Measurements from ENCODE around the gene BRF1. TPM values are rescaled to one million over a fixed set of nuclear protein-coding genes. Genes with fewer than 3 reads are reported as not detected.
A peak's percentile ranks its signal among the peaks of the same experiment; 100 is the strongest.

BRF1 gene
- total and polyA plus RNA-seq, 2 of the 13 experiments (the other 11 are each of a cell fraction or from before 2014, with no cell fraction given): 5.1 to 11.0 TPM

DNA sequence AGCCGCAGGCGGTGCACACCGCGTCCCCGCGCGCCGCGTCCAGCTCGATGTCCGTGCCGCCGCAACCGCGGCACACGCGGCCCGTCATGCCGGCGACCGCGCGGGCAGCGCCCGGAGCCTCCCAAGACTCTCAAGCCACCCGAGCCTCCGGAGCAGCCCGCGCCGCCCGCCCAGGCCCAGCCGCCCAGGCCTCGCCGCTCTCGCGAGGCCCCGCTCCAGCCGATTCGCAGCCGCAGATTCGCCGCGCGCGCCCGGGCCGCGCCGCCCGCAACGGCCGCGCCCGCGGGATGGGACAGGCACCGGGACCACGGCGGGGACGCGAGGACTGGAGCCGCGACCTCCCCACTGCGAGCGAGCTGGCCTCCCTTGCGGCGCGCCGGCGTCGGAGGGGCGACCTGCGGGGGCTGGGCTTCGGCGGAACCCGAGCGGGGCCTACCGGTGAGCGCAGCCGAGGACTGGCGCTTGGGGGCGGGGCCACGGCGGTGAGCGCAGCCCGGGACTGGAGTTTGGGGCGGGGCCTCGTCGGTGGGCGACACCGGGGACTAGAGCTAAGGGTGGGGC, at the start of gene BRF1 (continued):
- TF ChIP-seq, protein P1, sequence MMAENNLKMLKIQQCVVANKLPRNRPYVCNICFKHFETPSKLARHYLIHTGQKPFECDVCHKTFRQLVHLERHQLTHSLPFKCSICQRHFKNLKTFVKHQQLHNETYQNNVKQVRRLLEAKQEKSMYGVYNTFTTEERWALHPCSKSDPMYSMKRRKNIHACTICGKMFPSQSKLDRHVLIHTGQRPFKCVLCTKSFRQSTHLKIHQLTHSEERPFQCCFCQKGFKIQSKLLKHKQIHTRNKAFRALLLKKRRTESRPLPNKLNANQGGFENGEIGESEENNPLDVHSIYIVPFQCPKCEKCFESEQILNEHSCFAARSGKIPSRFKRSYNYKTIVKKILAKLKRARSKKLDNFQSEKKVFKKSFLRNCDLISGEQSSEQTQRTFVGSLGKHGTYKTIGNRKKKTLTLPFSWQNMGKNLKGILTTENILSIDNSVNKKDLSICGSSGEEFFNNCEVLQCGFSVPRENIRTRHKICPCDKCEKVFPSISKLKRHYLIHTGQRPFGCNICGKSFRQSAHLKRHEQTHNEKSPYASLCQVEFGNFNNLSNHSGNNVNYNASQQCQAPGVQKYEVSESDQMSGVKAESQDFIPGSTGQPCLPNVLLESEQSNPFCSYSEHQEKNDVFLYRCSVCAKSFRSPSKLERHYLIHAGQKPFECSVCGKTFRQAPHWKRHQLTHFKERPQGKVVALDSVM (CRISPR knock-in tag; IDR thresholded peaks at IDR 0.05): peak; percentile 32; the same call in 1 of the 2 replicates
- peak; percentile 69; the same call in 1 of the 2 replicates for TF ChIP-seq KDM5A (IDR thresholded peaks at IDR 0.05; ENCODE audit: borderline replicate concordance, low read length)
- TF ChIP-seq, protein P2, sequence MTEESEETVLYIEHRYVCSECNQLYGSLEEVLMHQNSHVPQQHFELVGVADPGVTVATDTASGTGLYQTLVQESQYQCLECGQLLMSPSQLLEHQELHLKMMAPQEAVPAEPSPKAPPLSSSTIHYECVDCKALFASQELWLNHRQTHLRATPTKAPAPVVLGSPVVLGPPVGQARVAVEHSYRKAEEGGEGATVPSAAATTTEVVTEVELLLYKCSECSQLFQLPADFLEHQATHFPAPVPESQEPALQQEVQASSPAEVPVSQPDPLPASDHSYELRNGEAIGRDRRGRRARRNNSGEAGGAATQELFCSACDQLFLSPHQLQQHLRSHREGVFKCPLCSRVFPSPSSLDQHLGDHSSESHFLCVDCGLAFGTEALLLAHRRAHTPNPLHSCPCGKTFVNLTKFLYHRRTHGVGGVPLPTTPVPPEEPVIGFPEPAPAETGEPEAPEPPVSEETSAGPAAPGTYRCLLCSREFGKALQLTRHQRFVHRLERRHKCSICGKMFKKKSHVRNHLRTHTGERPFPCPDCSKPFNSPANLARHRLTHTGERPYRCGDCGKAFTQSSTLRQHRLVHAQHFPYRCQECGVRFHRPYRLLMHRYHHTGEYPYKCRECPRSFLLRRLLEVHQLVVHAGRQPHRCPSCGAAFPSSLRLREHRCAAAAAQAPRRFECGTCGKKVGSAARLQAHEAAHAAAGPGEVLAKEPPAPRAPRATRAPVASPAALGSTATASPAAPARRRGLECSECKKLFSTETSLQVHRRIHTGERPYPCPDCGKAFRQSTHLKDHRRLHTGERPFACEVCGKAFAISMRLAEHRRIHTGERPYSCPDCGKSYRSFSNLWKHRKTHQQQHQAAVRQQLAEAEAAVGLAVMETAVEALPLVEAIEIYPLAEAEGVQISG (CRISPR knock-in tag; IDR thresholded peaks at IDR 0.05): peak; percentile 30
- peak; percentile 53; the same call in 1 of the 2 replicates for TF ChIP-seq ZNF446 (CRISPR knock-in tag; IDR thresholded peaks at IDR 0.05)
- TF ChIP-seq ZNF430 (CRISPR knock-in tag; IDR thresholded peaks at IDR 0.05): no peak
- TF ChIP-seq SRY (CRISPR knock-in tag; IDR thresholded peaks at IDR 0.05): peak; percentile 14; the same call in 1 of the 2 replicates
- 0 out of 2 replicates have a peak, but pooled peaks have one; percentile 43 for TF ChIP-seq ZNF343 (CRISPR knock-in tag; IDR thresholded peaks at IDR 0.05)
- TF ChIP-seq, protein P3, sequence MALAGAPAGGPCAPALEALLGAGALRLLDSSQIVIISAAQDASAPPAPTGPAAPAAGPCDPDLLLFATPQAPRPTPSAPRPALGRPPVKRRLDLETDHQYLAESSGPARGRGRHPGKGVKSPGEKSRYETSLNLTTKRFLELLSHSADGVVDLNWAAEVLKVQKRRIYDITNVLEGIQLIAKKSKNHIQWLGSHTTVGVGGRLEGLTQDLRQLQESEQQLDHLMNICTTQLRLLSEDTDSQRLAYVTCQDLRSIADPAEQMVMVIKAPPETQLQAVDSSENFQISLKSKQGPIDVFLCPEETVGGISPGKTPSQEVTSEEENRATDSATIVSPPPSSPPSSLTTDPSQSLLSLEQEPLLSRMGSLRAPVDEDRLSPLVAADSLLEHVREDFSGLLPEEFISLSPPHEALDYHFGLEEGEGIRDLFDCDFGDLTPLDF (CRISPR knock-in tag; IDR thresholded peaks at IDR 0.05): 0 out of 2 replicates have a peak, but pooled peaks have one; percentile 5
- 0 out of 2 replicates have a peak, but pooled peaks have one; percentile 32 for TF ChIP-seq ZNF570 (CRISPR knock-in tag; IDR thresholded peaks at IDR 0.05; ENCODE audit: borderline replicate concordance)
- TF ChIP-seq RAD21 (CRISPR knock-in tag; IDR thresholded peaks at IDR 0.05): peak; percentile 40
- TF ChIP-seq, protein P4, sequence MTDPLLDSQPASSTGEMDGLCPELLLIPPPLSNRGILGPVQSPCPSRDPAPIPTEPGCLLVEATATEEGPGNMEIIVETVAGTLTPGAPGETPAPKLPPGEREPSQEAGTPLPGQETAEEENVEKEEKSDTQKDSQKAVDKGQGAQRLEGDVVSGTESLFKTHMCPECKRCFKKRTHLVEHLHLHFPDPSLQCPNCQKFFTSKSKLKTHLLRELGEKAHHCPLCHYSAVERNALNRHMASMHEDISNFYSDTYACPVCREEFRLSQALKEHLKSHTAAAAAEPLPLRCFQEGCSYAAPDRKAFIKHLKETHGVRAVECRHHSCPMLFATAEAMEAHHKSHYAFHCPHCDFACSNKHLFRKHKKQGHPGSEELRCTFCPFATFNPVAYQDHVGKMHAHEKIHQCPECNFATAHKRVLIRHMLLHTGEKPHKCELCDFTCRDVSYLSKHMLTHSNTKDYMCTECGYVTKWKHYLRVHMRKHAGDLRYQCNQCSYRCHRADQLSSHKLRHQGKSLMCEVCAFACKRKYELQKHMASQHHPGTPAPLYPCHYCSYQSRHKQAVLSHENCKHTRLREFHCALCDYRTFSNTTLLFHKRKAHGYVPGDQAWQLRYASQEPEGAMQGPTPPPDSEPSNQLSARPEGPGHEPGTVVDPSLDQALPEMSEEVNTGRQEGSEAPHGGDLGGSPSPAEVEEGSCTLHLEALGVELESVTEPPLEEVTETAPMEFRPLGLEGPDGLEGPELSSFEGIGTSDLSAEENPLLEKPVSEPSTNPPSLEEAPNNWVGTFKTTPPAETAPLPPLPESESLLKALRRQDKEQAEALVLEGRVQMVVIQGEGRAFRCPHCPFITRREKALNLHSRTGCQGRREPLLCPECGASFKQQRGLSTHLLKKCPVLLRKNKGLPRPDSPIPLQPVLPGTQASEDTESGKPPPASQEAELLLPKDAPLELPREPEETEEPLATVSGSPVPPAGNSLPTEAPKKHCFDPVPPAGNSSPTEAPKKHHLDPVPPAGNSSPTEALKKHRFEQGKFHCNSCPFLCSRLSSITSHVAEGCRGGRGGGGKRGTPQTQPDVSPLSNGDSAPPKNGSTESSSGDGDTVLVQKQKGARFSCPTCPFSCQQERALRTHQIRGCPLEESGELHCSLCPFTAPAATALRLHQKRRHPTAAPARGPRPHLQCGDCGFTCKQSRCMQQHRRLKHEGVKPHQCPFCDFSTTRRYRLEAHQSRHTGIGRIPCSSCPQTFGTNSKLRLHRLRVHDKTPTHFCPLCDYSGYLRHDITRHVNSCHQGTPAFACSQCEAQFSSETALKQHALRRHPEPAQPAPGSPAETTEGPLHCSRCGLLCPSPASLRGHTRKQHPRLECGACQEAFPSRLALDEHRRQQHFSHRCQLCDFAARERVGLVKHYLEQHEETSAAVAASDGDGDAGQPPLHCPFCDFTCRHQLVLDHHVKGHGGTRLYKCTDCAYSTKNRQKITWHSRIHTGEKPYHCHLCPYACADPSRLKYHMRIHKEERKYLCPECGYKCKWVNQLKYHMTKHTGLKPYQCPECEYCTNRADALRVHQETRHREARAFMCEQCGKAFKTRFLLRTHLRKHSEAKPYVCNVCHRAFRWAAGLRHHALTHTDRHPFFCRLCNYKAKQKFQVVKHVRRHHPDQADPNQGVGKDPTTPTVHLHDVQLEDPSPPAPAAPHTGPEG (CRISPR knock-in tag; IDR thresholded peaks at IDR 0.05): 0 out of 2 replicates have a peak, but pooled peaks have one; percentile 4
- peak; percentile 96 for TF ChIP-seq ZFX (CRISPR knock-in tag; IDR thresholded peaks at IDR 0.05; ENCODE audit: low read depth)
- no peak for TF ChIP-seq CENPX (CRISPR knock-in tag; IDR thresholded peaks at IDR 0.05)
- TF ChIP-seq, protein P5, sequence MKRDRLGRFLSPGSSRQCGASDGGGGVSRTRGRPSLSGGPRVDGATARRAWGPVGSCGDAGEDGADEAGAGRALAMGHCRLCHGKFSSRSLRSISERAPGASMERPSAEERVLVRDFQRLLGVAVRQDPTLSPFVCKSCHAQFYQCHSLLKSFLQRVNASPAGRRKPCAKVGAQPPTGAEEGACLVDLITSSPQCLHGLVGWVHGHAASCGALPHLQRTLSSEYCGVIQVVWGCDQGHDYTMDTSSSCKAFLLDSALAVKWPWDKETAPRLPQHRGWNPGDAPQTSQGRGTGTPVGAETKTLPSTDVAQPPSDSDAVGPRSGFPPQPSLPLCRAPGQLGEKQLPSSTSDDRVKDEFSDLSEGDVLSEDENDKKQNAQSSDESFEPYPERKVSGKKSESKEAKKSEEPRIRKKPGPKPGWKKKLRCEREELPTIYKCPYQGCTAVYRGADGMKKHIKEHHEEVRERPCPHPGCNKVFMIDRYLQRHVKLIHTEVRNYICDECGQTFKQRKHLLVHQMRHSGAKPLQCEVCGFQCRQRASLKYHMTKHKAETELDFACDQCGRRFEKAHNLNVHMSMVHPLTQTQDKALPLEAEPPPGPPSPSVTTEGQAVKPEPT (CRISPR knock-in tag; IDR thresholded peaks at IDR 0.05; ENCODE audit: low read depth): peak; percentile 44; the same call in 1 of the 2 replicates

All from HepG2 (cell line).